SU-DHL-6 (cell line): ENCODE measurements around the gene CDH23.

ENCODE experiments used
- EZH2phosphoT487 ChIP-seq: fragments of 200-600 bp; sonication (generic), shearing (Covaris generic); conservative IDR thresholded peaks from 2 replicates; pipeline ENCODE4 v1.6.1; 2018; ENCODE audit warnings: mild to moderate bottlenecking, antibody characterized with exemption, low read length, moderate library complexity, mixed read lengths
- TF ChIP-seq, protein P1 (sequence below): fragments of 200-600 bp; sonication (generic); IDR thresholded peaks from one replicate; pipeline ENCODE4 v1.5.1; 2017; ENCODE audit warnings: antibody characterized with exemption, mild to moderate bottlenecking, low read length, moderate library complexity; ENCODE audit not compliant: insufficient read depth, poor library complexity, severe bottlenecking

- TF ChIP-seq, protein P1, sequence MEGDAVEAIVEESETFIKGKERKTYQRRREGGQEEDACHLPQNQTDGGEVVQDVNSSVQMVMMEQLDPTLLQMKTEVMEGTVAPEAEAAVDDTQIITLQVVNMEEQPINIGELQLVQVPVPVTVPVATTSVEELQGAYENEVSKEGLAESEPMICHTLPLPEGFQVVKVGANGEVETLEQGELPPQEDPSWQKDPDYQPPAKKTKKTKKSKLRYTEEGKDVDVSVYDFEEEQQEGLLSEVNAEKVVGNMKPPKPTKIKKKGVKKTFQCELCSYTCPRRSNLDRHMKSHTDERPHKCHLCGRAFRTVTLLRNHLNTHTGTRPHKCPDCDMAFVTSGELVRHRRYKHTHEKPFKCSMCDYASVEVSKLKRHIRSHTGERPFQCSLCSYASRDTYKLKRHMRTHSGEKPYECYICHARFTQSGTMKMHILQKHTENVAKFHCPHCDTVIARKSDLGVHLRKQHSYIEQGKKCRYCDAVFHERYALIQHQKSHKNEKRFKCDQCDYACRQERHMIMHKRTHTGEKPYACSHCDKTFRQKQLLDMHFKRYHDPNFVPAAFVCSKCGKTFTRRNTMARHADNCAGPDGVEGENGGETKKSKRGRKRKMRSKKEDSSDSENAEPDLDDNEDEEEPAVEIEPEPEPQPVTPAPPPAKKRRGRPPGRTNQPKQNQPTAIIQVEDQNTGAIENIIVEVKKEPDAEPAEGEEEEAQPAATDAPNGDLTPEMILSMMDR = no peak
- TF ChIP-seq EZH2phosphoT487 = no peak
These were observed 5.0 kb upstream of the CDH23 start for GRCh38 chr10:71391701-71392100.
